DMS53 treated with DMSO at 0.1 percent for 48 hours (cell line): ENCODE results near the gene LIX1.

Experiments used
- DNase-seq: peaks from one replicate; lab custom pipeline; 2025; ENCODE audit not compliant: unreplicated experiment; lab: John Stamatoyannopoulos, UW

The LIX1 gene

GRCh38 chr5:97077246-97077645 lies 65.2 kb downstream of the LIX1 start:
- DNase-seq: no peak

GRCh38 chr5:97076098-97076497 lies 66.3 kb downstream of the LIX1 start:
- DNase-seq: no peak

GRCh38 chr5:97075649-97076048 lies 66.8 kb downstream of the LIX1 start:
- DNase-seq: no peak

- DNase-seq: no peak
Measured at GRCh38 chr5:97074859-97075489, 67.4 kb downstream of the LIX1 start.

- DNase-seq: no peak
Measured at GRCh38 chr5:97073420-97073819, 69.0 kb downstream of the LIX1 start.

- no peak for DNase-seq
Measured at GRCh38 chr5:97072696-97073095, 69.7 kb downstream of the LIX1 start.

- no peak for DNase-seq
Measured at GRCh38 chr5:97071993-97072392, 70.4 kb downstream of the LIX1 start.

- DNase-seq: no peak
Measured at GRCh38 chr5:97071101-97071500, 71.3 kb downstream of the LIX1 start.

GRCh38 chr5:97070234-97070633 lies 72.2 kb downstream of the LIX1 start:
- DNase-seq: no peak

GRCh38 chr5:97067296-97067850 lies 75.0 kb downstream of the LIX1 start:
- no peak for DNase-seq

GRCh38 chr5:97065475-97065874 lies 76.9 kb downstream of the LIX1 start:
- no peak for DNase-seq

GRCh38 chr5:97063251-97063650 lies 79.2 kb downstream of the LIX1 start:
- no peak for DNase-seq

- DNase-seq: no peak
Measured at GRCh38 chr5:97062046-97062445, 80.4 kb downstream of the LIX1 start.

GRCh38 chr5:97056263-97056662 lies 86.1 kb downstream of the LIX1 start:
- no peak for DNase-seq

- DNase-seq: no peak
Measured at GRCh38 chr5:97049175-97049574, 93.2 kb downstream of the LIX1 start.

GRCh38 chr5:97047076-97047475 lies 95.3 kb downstream of the LIX1 start:
- no peak for DNase-seq

GRCh38 chr5:97046270-97046982 lies 96.0 kb downstream of the LIX1 start:
- DNase-seq: no peak

GRCh38 chr5:97044052-97044451 lies 98.4 kb downstream of the LIX1 start:
- no peak for DNase-seq

GRCh38 chr5:97043511-97043910 lies 98.9 kb downstream of the LIX1 start:
- no peak for DNase-seq

- DNase-seq: no peak
Measured at GRCh38 chr5:97042996-97043395, 99.4 kb downstream of the LIX1 start.
